IMR-90 (cell line): ENCODE results near the gene OLAH.

Experiments
- CEBPB ChIP-seq: IDR thresholded peaks from 2 replicates; pipeline ENCODE4 v1.6.1; 2012; ENCODE audit warnings: low read depth, low read length, improper control_type of control experiment
- CTCF ChIP-seq: conservative IDR thresholded peaks from 2 replicates; pipeline ENCODE4 v1.5.1; 2012; ENCODE audit warnings: mild to moderate bottlenecking, low read depth, low read length, improper control_type of control experiment
- MAFK ChIP-seq: IDR thresholded peaks from 2 replicates; pipeline ENCODE4 v1.6.1; 2012; ENCODE audit warnings: low read depth, low read length, improper control_type of control experiment
- MAZ ChIP-seq: IDR thresholded peaks from 2 replicates; pipeline ENCODE4 v1.6.1; 2012; ENCODE audit warnings: low read depth, mild to moderate bottlenecking, low read length, improper control_type of control experiment, moderate library complexity, borderline replicate concordance
- MXI1 ChIP-seq: IDR thresholded peaks from 2 replicates; pipeline ENCODE4 v1.6.1; 2012; ENCODE audit warnings: low read depth, mild to moderate bottlenecking, low read length, moderate library complexity, borderline replicate concordance
- POLR2A ChIP-seq: IDR thresholded peaks from 2 replicates; pipeline ENCODE4 v1.6.1; 2012; ENCODE audit warnings: mild to moderate bottlenecking, low read depth, low read length
- RAD21 ChIP-seq: IDR thresholded peaks from 2 replicates; pipeline ENCODE4 v1.6.1; 2012; ENCODE audit warnings: low read length, improper control_type of control experiment
- RCOR1 ChIP-seq: IDR thresholded peaks from 2 replicates; pipeline ENCODE4 v1.6.1; 2012; ENCODE audit warnings: mild to moderate bottlenecking, low read length, improper control_type of control experiment; ENCODE audit not compliant: insufficient replicate concordance
- SMC3 ChIP-seq: fragments of 150-350 bp; IDR thresholded peaks from 2 replicates; pipeline ENCODE4 v1.6.1; 2016; ENCODE audit warnings: low read depth, mild to moderate bottlenecking, antibody characterized with exemption, low read length, moderate library complexity

GRCh38 chr10:15035385-15036301 lies 8.1 kb upstream of the OLAH start:
- no peak for TF ChIP-seq CTCF
- TF ChIP-seq POLR2A: no peak
- no peak for TF ChIP-seq MXI1
- TF ChIP-seq RCOR1: no peak
- no peak for TF ChIP-seq CEBPB
- TF ChIP-seq SMC3: no peak
- no peak for TF ChIP-seq RAD21
- no peak for TF ChIP-seq MAZ
- no peak for TF ChIP-seq MAFK
